ENCODE results near the gene DIS3.
A peak's percentile ranks its signal among the peaks of the same experiment; 100 is the strongest.
"Not testable (repeated sequence)": the region's sequence is repeated elsewhere in the genome, so short reads cannot be mapped to it uniquely, and the experiment has no call there.

The DIS3 gene

GRCh38 chr13:72781451-72782439, at the start of gene DIS3, which contains the start of gene PIBF1:
DIS3 (minus strand) TSS chr13:72781900; CDS start chr13:72781832, 68 bp downstream.
PIBF1 (plus strand) TSS chr13:72782133; CDS start chr13:72783470, 1,337 bp downstream.
- peak; percentile 96 to 97 for DNase-seq

GRCh38 chr13:72823724-72824123, 42.0 kb upstream of the DIS3 start:
- no peak for DNase-seq

- no peak for DNase-seq
These were observed 41.4 kb upstream of the DIS3 start for GRCh38 chr13:72823081-72823480.

- DNase-seq = no peak
These were observed 39.2 kb upstream of the DIS3 start for GRCh38 chr13:72820898-72821279.

- no peak for DNase-seq
These were observed 38.6 kb upstream of the DIS3 start for GRCh38 chr13:72820156-72820897.

- no peak for DNase-seq
These were observed 27.3 kb upstream of the DIS3 start for GRCh38 chr13:72808917-72809500.

GRCh38 chr13:72806514-72806913, 24.8 kb upstream of the DIS3 start:
- not testable (repeated sequence) for DNase-seq

GRCh38 chr13:72805676-72806346, 24.1 kb upstream of the DIS3 start:
- DNase-seq = no peak

- no peak for DNase-seq
These were observed 22.6 kb upstream of the DIS3 start for GRCh38 chr13:72804301-72804700.

- no peak for DNase-seq
These were observed 17.1 kb upstream of the DIS3 start for GRCh38 chr13:72798817-72799216.

GRCh38 chr13:72792640-72793039, 10.9 kb upstream of the DIS3 start:
- DNase-seq = no peak

- no peak for DNase-seq
These were observed 7.1 kb upstream of the DIS3 start for GRCh38 chr13:72788831-72789230.

- not testable (repeated sequence) for DNase-seq
These were observed 3.0 kb upstream of the DIS3 start for GRCh38 chr13:72784679-72785078.

GRCh38 chr13:72782717-72783116, 1.0 kb upstream of the DIS3 start:
- DNase-seq = no peak

- no peak for DNase-seq
These were observed 7.7 kb downstream of the DIS3 start for GRCh38 chr13:72774019-72774418.

- DNase-seq = no peak
These were observed 18.3 kb downstream of the DIS3 start for GRCh38 chr13:72763411-72763810.

- DNase-seq = no peak
These were observed 21.5 kb downstream of the DIS3 start for GRCh38 chr13:72760189-72760588.

- DNase-seq = no peak
These were observed 23.7 kb downstream of the DIS3 start for GRCh38 chr13:72757792-72758535.

- DNase-seq = no peak
These were observed 27.6 kb downstream of the DIS3 start for GRCh38 chr13:72754111-72754510.

- DNase-seq = no peak
These were observed 30.5 kb downstream of the DIS3 start for GRCh38 chr13:72751220-72751619.

GRCh38 chr13:72745260-72745659, 36.4 kb downstream of the DIS3 start:
- DNase-seq = no peak

- no peak for DNase-seq
These were observed 41.7 kb downstream of the DIS3 start for GRCh38 chr13:72740015-72740414.
